ENCODE data around the gene TMCC1.
"Not testable (repeated sequence)": the region's sequence is repeated elsewhere in the genome, so short reads cannot be mapped to it uniquely, and the experiment has no call there.

Gene TMCC1

GRCh38 chr3:129686941-129687340 is 206.6 kb downstream of the TMCC1 start:
- DNase-seq (ENCODE audit: low read depth in 3 of 3), result no peak

- no peak for DNase-seq (ENCODE audit: low read depth in 3 of 3)
Measured at GRCh38 chr3:129684270-129684669, 209.2 kb downstream of the TMCC1 start.

DNA sequence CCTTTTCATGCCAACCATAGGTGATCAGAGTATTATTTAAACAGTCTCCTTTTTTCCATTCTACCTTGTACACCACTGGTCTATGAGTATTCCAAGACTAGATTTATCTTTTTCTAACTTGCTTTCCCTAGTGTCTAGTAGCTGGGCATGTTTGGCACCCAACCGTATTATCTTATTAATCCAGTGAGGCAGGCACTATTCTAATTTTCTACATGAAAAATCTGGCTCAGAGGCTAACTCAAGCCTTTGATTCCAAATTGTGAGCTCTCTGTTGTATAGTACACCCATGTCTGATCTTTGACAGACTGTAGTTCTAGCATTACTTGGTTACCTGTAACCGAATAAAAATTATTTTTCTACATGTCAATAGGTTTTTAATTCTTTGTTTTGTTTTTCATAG is 210.3 kb downstream of the TMCC1 start:
- DNase-seq (ENCODE audit: low read depth in 3 of 3), result no peak

DNA sequence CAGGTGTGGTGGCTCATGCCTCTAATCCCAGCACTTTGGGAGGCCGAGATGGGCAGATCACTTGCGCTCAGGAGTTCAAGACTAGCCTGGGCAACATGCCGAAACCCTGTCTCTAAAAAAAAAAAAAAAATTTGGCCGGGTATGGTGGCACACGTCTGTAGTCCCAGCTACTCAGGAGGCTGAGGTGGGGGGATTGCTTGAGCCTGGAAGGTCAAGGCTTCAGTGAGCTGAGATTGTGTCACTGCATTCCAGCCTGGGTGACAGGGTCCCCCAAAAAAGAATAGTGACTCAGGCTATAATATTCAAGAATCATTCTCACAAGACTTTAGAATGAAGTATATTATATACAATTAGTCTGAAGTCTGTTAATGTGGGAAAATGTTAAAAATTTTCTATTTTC is 216.5 kb downstream of the TMCC1 start:
- DNase-seq (ENCODE audit: low read depth in 3 of 3), result no peak

DNA sequence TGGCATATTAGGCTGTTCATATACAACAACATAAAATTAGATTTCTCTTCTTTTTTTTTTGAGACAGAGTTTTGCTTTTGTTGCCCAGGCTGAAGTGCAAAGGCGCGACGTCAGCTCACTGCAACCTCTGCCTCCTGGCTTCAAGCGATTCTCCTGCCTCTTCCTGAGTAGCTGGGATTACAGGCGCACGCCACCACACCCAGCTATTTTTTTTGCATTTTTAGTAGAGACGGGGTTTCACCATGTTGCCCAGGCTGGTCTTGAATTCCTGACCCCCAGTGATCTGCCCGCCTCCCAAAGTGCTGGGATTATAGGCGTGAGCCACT is 218.8 kb downstream of the TMCC1 start:
- DNase-seq (ENCODE audit: low read depth in 3 of 3), result not testable (repeated sequence)

GRCh38 chr3:129673897-129674797 is 219.4 kb downstream of the TMCC1 start:
- DNase-seq (ENCODE audit: low read depth in 3 of 3), result no peak

- no peak for DNase-seq (ENCODE audit: low read depth in 3 of 3)
Measured at GRCh38 chr3:129673012-129673411, 220.5 kb downstream of the TMCC1 start.

DNA sequence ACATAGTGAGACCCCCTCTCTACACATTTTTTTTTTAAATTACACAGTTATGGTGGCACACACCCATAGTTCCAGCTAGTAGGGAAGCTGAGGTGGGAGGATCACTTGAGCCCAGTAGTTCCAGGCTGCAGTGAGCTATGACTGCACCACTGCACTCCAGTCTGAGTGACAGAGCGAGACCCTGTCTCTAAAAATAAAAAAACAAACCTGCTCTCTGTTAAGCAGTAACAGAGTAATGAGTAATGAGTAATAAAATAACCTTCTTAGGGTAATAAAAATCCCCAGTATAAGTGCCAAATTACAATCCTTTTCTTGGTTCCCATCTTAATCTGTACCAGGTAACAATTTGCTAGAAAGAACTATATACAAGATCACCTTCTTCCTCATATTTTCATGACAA is 221.1 kb downstream of the TMCC1 start:
- no peak for DNase-seq (ENCODE audit: low read depth in 3 of 3)

DNA sequence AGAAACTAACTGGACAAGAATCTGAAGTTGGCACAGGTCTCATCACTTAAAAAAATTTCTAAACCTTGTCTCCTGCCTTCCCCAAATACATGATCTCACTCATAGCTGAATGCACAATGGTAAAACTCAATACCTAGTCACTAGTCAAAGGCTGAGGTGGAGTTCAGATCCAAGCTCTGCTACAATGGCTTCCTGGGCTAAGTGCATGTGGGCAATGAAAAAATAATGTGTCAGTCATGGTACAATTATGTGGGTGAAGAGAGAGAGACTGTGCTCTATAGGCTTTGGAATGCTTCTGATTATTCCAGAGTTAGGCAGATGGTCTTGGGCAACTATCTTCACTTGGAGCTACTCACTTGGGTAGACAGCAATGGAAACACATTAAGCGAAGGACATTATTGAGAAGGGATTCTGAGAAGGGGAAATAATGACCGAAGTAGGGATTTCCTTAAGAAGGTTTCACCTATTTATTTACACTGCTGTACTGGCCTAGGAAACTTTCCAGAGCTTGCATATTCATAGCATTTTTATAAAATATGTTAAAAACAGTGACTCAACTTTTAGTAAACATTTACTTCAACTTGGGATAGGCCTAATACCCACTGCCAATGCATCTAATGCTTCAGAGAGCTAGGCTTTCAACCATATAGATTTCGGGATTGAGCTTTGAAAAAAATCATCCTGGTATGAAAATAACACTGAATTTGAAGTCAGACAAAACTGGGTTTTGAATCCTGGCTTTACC is 228.3 kb downstream of the TMCC1 start:
- no peak for DNase-seq (ENCODE audit: low read depth in 3 of 3)

DNA sequence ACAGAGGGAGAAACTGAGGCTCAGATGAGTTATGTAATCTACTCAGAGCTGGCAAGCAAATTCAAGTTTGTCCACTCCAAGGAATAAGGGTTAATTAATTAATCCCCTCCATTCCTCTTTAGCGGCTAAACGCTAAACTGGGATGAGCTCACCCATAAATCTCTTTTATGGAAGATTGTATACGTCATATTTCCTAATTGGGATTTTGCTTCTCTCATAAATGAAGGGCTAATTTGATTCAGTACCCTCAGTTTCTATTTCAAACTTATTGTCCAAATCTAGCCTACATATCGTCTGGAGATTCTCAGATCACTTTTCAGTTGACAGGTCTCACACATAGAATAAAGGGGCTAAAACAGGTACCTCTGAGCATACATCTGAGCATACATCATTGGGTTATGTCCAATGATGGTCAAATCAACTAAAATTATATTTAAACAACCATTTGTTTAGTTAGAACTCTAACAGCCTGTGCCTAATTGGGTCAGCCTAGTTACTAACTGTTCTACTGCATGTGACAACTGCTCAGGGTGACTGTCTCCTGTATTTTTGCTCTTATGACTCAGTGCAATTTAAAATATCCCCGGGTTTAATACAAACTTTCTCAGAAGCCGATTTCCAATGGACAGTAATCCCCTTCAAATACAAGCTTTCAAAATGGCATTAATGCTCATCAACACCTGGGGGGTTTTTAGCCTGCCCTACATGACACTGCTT is 229.4 kb downstream of the TMCC1 start:
- no peak for DNase-seq (ENCODE audit: low read depth in 3 of 3)

DNA sequence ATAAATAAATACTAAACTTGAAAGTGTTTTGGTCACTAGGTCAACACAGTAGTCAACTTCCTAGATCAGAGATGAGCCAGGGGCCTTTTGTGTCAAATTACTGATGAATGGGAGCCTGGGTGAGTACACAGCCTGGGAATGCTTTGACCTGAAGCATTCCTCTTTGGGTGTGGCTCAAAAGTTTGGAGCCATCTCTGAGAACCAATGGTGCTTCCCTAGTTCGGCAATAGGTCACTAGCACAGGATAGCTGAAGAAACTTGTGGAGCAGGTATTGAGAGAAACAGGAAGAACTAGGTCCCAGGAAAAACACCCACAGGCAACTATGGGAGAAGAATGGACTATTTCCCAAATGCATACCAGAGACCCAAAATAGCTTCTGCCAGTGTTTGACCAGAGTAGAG is 230.5 kb downstream of the TMCC1 start:
- no peak for DNase-seq (ENCODE audit: low read depth in 3 of 3)

DNA sequence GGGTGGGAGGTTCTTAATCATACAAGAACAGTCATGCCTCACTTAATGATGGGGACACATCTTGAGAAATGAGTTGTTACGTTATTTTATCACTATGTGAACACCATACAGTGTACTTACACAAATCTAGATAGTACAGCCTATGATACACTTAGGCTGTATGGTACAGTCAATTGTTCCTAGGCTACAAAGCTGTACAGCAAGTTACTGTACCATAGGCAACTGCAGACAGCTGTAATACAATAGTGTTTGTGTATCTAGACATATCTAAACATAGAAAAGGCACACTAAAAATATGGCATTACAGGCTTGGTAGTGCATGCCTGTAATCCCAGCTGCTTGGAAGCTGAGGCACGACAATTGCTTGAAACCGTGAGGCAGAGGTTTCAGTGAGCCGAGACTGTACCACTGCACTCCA is 231.3 kb downstream of the TMCC1 start:
- no peak for DNase-seq (ENCODE audit: low read depth in 3 of 3)

DNA sequence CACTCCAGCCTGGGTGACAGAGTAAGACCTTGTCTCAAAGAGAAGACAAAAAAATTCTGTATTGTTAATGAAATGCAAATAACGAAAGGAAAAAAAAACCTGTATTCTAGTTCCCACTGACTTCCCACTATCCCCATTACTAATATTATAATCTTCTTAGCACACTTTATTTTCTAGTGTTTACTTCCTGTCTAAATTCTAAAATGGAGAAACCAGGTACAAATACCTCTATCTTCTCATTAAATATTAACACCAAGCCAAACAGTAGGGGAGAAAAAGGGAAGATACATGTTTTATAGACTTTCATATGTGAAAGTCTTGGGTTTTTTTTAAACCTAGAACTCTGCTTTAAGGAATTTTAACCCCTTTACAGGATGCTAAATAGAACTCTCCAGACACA is 231.7 kb downstream of the TMCC1 start:
- DNase-seq (ENCODE audit: low read depth in 3 of 3), result no peak

- DNase-seq (ENCODE audit: low read depth in 3 of 3), result no peak
Measured at GRCh38 chr3:129658110-129658843, 235.2 kb downstream of the TMCC1 start.

DNA sequence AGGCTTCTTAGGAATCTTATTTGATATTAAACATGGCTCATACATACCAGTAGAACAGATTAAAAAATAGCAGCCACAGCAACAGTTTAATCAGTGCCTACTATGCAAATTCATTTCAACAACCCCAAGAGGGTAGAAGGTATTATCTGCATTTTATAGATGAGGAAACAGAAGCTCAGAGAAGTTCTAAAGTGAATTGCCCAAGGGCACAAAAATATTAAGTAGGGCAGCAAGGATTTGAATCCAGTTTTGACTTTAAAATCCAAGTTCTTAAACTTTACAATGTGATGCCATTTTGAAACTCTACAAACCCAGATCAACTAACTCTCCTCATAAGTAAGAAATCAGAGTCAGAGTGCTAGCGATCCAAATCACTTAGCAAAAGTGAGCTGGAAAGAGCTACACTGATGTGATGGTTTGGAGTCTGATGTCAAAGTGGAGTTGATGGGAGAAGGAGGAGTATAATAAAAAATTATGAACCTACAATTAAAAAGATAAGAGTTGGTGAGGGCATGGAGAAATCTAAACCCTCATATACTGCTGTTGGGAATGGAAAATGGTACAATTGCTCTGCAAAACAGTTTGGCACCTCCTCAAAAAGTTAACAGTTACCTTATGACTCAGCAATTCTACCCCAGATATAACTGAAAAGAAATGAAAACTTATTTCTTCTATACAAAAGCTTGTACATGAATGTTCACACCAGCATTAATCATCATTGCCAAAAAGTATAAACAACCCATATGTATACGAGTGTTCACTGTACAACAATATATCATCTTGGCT is 236.1 kb downstream of the TMCC1 start:
- DNase-seq (ENCODE audit: low read depth in 3 of 3), result no peak

DNA sequence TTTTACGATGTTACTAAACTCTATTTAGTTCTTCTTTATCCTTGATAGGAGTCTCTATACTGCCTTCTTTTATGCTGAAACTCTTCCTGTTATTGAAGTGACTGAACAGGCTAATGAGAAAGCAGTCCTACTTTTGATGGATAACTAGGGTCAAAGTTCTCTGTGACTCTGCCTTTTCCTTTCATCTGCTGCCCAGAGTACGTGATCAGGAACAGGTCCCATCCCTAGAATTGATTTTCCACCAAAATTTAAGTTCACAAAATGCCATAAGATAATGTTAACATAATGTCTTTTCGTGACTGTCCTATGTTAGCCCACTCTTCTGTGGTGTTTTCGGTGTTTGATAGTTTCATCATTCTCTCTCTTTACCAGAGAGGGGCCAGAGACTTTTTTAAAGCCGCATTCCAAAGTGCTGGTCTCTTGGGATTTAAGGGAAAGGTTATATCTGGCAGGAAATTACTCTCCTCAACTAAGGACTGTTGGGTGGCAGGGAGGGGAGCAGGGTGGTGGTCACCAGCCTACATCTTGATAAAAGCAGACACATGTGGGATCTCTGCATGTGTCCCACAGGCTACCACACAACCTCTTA is 236.8 kb downstream of the TMCC1 start:
- DNase-seq (ENCODE audit: low read depth in 3 of 3), result no peak

DNA sequence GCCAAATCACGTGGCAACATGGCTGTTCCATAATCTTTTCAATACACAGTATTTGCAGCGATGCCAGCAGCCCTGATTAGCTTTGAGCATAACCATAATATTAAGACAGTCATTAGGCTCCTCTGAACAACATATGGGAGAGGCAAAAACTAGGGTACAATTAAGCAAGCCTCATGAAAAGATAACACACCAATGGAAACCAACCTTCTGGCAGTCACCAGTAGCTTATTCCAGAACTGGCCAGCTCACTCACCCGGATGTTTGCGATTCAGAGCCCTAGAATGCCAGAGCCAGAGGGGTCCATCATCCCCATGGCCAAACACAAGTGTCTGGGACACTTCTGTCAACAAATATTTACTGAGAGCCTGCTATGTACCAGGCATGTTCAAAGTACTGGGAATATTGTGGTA is 238.2 kb downstream of the TMCC1 start:
- DNase-seq (ENCODE audit: low read depth in 3 of 3), result no peak

DNA sequence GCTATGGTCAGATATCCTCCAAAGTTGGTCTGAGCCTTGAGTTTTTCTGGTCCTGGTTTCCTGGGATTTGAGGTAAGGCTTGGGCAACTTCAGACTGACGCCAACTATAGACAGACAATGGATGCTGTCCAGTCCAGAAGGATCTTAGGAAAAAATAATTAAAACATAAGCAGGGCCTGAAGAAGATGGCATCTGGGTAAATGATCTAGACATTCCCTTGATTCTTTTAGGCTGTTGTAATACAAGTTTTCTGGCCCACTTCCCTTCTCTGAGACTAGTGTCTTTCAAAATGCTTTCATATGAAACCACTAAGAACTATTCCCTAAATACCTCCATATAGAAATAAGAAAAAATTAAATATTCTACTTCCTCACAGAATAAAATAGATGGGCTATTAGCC is 239.4 kb downstream of the TMCC1 start:
- no peak for DNase-seq (ENCODE audit: low read depth in 3 of 3)

DNA sequence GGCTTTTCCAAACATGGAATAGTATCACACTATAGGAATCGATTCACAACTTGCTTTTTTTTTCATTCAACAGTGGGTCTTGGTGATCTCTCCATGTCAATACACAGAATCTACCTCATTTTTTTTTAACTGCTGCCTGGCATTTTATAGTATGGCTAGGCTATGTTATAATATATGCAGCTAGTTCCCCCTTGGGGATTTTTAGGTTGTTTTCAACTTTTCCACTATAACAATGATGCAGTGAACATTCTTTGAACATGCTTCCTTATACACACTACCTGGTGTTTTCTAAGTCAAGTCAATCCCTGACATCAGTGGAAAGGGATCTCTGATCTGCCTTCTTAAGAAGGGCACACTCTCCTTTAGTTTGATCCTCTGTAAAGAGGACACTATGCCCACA is 240.5 kb downstream of the TMCC1 start:
- no peak for DNase-seq (ENCODE audit: low read depth in 3 of 3)

DNA sequence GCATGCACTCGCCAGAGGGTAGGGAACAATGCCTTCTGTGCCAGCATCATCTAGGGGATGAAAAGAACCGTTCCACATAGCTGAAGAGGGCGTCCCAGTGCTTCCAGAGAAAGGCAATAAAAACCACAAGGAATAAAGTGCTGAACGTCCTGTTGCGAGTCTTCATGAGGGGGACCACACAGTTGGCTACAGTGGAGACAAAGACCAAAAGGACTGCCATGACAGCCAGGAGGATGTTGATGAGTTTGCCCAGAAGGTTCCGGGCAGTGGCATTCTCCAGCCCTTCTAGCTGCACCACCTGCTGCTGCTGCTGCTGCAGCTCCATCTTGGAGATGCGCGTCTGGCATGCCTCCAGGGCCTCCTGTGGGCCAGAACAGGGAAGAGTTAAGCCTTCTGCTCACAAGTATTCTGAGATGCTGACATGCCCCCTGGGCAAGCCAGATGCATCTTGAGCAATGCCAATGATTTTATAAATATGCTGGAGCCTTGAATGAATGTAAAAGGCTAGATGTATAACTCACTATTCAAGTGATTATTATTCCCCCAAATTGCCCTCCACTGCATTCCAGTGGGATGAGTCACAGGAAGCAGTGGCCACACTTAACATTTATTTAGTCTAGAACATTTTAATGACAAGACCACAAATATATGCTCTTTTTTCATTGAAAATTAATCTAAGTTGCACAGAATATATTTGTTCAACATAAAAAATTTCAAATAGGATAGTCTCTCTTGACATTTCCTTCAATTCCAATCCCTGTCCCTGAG is 241.9 kb downstream of the TMCC1 start:
- DNase-seq (ENCODE audit: low read depth in 3 of 3), result no peak
